Measurements from ENCODE around the gene MGRN1. TPM values are rescaled to one million over a fixed set of nuclear protein-coding genes. Genes with fewer than 3 reads are reported as not detected.
A peak's percentile ranks its signal among the peaks of the same experiment; 100 is the strongest.

MGRN1 gene
- total RNA-seq, 1 donor from 2014 or later, result 79.7 TPM

- H3K36me3 Mint-ChIP-seq (ENCODE audit: low read depth), result no peaks in the 10 kb centered on the region
- no peak for DNase-seq (ENCODE audit: low read depth, low spot score)
- H3K27me3 Mint-ChIP-seq (ENCODE audit: low read depth), result no peaks in the 10 kb centered on the region
- peaks cover 10% of the 10 kb centered on the region for H3K4me1 Mint-ChIP-seq
- H3K4me3 Mint-ChIP-seq, result no peak overlapping the region
- no peaks in the 10 kb centered on the region for H3K9me3 Mint-ChIP-seq
- no peak for TF ChIP-seq CTCF (conservative IDR thresholded peaks at IDR 0.05)
- H3K27ac Mint-ChIP-seq (ENCODE audit: unreplicated experiment), result no peak overlapping the region
Measured at GRCh38 chr16:4617880-4618279, 6.7 kb upstream of the MGRN1 start.

GRCh38 chr16:4618645-4619418 is 5.8 kb upstream of the MGRN1 start:
- H3K27me3 Mint-ChIP-seq (ENCODE audit: low read depth), result no peaks in the 10 kb centered on the region
- peaks cover 10% of the 10 kb centered on the region for H3K4me1 Mint-ChIP-seq
- H3K27ac Mint-ChIP-seq (ENCODE audit: unreplicated experiment), result no peak overlapping the region
- no peaks in the 10 kb centered on the region for H3K9me3 Mint-ChIP-seq
- TF ChIP-seq CTCF (conservative IDR thresholded peaks at IDR 0.05), result no peak
- H3K4me3 Mint-ChIP-seq, result no peak overlapping the region
- no peak for DNase-seq (ENCODE audit: low read depth, low spot score)
- H3K36me3 Mint-ChIP-seq (ENCODE audit: low read depth), result no peaks in the 10 kb centered on the region

GRCh38 chr16:4623593-4623992 is 1.0 kb upstream of the MGRN1 start:
- Mint-ChIP-seq H3K4me1 (peaks cover 23% of the 10 kb centered on the region), H3K4me3 (peak overlapping the region; percentile 90), H3K27me3 (ENCODE audit: low read depth) (no peaks in the 10 kb centered on the region), H3K27ac (ENCODE audit: unreplicated experiment) (peak overlapping the region; percentile 81), H3K36me3 (ENCODE audit: low read depth) (no peaks in the 10 kb centered on the region), H3K9me3 (no peaks in the 10 kb centered on the region)
- no peak for TF ChIP-seq CTCF (conservative IDR thresholded peaks at IDR 0.05)
- no peak for DNase-seq (ENCODE audit: low read depth, low spot score)

- no peak for TF ChIP-seq CTCF (conservative IDR thresholded peaks at IDR 0.05)
- DNase-seq (ENCODE audit: low read depth, low spot score), result peak; percentile 48
- Mint-ChIP-seq H3K4me3 (peak overlapping the region; percentile 99), H3K36me3 (ENCODE audit: low read depth) (peaks cover 4% of the 10 kb centered on the region), H3K27ac (ENCODE audit: unreplicated experiment) (peak overlapping the region; percentile 98), H3K9me3 (no peaks in the 10 kb centered on the region), H3K4me1 (peaks cover 28% of the 10 kb centered on the region), H3K27me3 (ENCODE audit: low read depth) (no peaks in the 10 kb centered on the region)
Measured at GRCh38 chr16:4624827-4625559, 367 bp downstream of the MGRN1 start.

- H3K36me3 Mint-ChIP-seq (ENCODE audit: low read depth), result peaks cover 4% of the 10 kb centered on the region
- DNase-seq (ENCODE audit: low read depth, low spot score), result no peak
- H3K4me1 Mint-ChIP-seq, result peaks cover 28% of the 10 kb centered on the region
- H3K27me3 Mint-ChIP-seq (ENCODE audit: low read depth), result no peaks in the 10 kb centered on the region
- no peaks in the 10 kb centered on the region for H3K9me3 Mint-ChIP-seq
- no peak for TF ChIP-seq CTCF (conservative IDR thresholded peaks at IDR 0.05)
- peak overlapping the region; percentile 98 for H3K27ac Mint-ChIP-seq (ENCODE audit: unreplicated experiment)
- H3K4me3 Mint-ChIP-seq, result peak overlapping the region; percentile 99
Measured at GRCh38 chr16:4625560-4626159, 1.0 kb downstream of the MGRN1 start.
